ENCODE data around the gene STARD13. TPM values are rescaled to one million over a fixed set of nuclear protein-coding genes. Genes with fewer than 3 reads are reported as not detected.

Gene STARD13
- total RNA-seq, 1 experiment from 2014 or later: 35.1 TPM

GRCh38 chr13:33316890-33317289 is 31.3 kb upstream of the STARD13 start:
- peaks cover 4% of the 10 kb centered on the region; the same call in 1 of the 2 replicates for H3K9me3 ChIP-seq (replicated peaks)
- no peak overlapping the region for H3K4me3 ChIP-seq
- no peak for DNase-seq
- no peaks in the 10 kb centered on the region for H3K27me3 ChIP-seq
- peaks cover 4% of the 10 kb centered on the region for H3K4me1 ChIP-seq
- H3K27ac ChIP-seq: no peak overlapping the region
- H3K36me3 ChIP-seq: peaks cover 2% of the 10 kb centered on the region; the same call in 1 of the 2 replicates

GRCh38 chr13:33313504-33313903 is 27.9 kb upstream of the STARD13 start:
- H3K9me3 ChIP-seq (replicated peaks): no peaks in the 10 kb centered on the region; the same call in 1 of the 2 replicates
- H3K4me1 ChIP-seq: no peaks in the 10 kb centered on the region; the same call in 1 of the 2 replicates
- H3K27ac ChIP-seq: no peak overlapping the region
- H3K27me3 ChIP-seq: no peaks in the 10 kb centered on the region
- H3K4me3 ChIP-seq: no peak overlapping the region
- no peak for DNase-seq
- H3K36me3 ChIP-seq: peaks cover 6% of the 10 kb centered on the region; the same call in 1 of the 2 replicates

GRCh38 chr13:33312861-33313212 is 27.3 kb upstream of the STARD13 start:
- H3K27ac ChIP-seq: no peak overlapping the region
- no peaks in the 10 kb centered on the region for H3K27me3 ChIP-seq
- no peaks in the 10 kb centered on the region for H3K9me3 ChIP-seq (replicated peaks)
- H3K4me3 ChIP-seq: no peak overlapping the region
- DNase-seq: no peak
- H3K4me1 ChIP-seq: no peaks in the 10 kb centered on the region; the same call in 1 of the 2 replicates
- H3K36me3 ChIP-seq: peaks cover 8% of the 10 kb centered on the region

GRCh38 chr13:33312150-33312860 is 26.8 kb upstream of the STARD13 start:
- Histone ChIP-seq H3K27me3 (no peaks in the 10 kb centered on the region), H3K9me3 (replicated peaks) (0 out of 2 replicates have a peak, but pooled peaks cover under 1% of the 10 kb centered on the region), H3K4me3 (no peak overlapping the region), H3K27ac (no peak overlapping the region), H3K36me3 (peaks cover 13% of the 10 kb centered on the region), H3K4me1 (no peaks in the 10 kb centered on the region; the same call in 1 of the 2 replicates)
- no peak for DNase-seq

GRCh38 chr13:33311040-33311439 is 25.5 kb upstream of the STARD13 start:
- no peaks in the 10 kb centered on the region for H3K4me1 ChIP-seq
- H3K36me3 ChIP-seq: peaks cover 14% of the 10 kb centered on the region
- no peak for DNase-seq
- 0 out of 2 replicates have a peak, but pooled peaks cover 4% of the 10 kb centered on the region for H3K9me3 ChIP-seq (replicated peaks)
- H3K4me3 ChIP-seq: no peak overlapping the region
- no peaks in the 10 kb centered on the region for H3K27me3 ChIP-seq
- H3K27ac ChIP-seq: no peak overlapping the region

- no peaks in the 10 kb centered on the region for H3K4me1 ChIP-seq
- no peak overlapping the region for H3K27ac ChIP-seq
- 0 out of 2 replicates have a peak, but pooled peaks cover 4% of the 10 kb centered on the region for H3K9me3 ChIP-seq (replicated peaks)
- H3K4me3 ChIP-seq: no peak overlapping the region
- peaks cover 14% of the 10 kb centered on the region for H3K36me3 ChIP-seq
- no peak for DNase-seq
- no peaks in the 10 kb centered on the region for H3K27me3 ChIP-seq
These were observed 24.9 kb upstream of the STARD13 start for GRCh38 chr13:33310245-33311038.

GRCh38 chr13:33308863-33309262 is 23.3 kb upstream of the STARD13 start:
- Histone ChIP-seq H3K27me3 (no peaks in the 10 kb centered on the region), H3K36me3 (peaks cover 14% of the 10 kb centered on the region), H3K4me1 (no peaks in the 10 kb centered on the region), H3K4me3 (no peak overlapping the region), H3K27ac (no peak overlapping the region), H3K9me3 (replicated peaks) (peaks cover 4% of the 10 kb centered on the region; the same call in 1 of the 2 replicates)
- DNase-seq: no peak

- Histone ChIP-seq H3K4me3 (no peak overlapping the region), H3K27ac (no peak overlapping the region), H3K9me3 (replicated peaks) (peaks cover 4% of the 10 kb centered on the region; the same call in 1 of the 2 replicates), H3K36me3 (peaks cover 14% of the 10 kb centered on the region), H3K27me3 (no peaks in the 10 kb centered on the region), H3K4me1 (no peaks in the 10 kb centered on the region)
- DNase-seq: no peak
These were observed 22.3 kb upstream of the STARD13 start for GRCh38 chr13:33307843-33308242.

GRCh38 chr13:33303855-33304597 is 18.5 kb upstream of the STARD13 start:
- no peaks in the 10 kb centered on the region for H3K27me3 ChIP-seq
- H3K9me3 ChIP-seq (replicated peaks): peaks cover 4% of the 10 kb centered on the region; the same call in 1 of the 2 replicates
- H3K27ac ChIP-seq: no peak overlapping the region
- no peaks in the 10 kb centered on the region for H3K4me1 ChIP-seq
- no peak for DNase-seq
- peaks cover 15% of the 10 kb centered on the region for H3K36me3 ChIP-seq
- H3K4me3 ChIP-seq: no peak overlapping the region

- Histone ChIP-seq H3K4me3 (no peak overlapping the region), H3K27ac (no peak overlapping the region), H3K9me3 (replicated peaks) (no peaks in the 10 kb centered on the region; the same call in 1 of the 2 replicates), H3K4me1 (no peaks in the 10 kb centered on the region), H3K27me3 (no peaks in the 10 kb centered on the region), H3K36me3 (peaks cover 11% of the 10 kb centered on the region)
- no peak for DNase-seq
These were observed 14.1 kb upstream of the STARD13 start for GRCh38 chr13:33299626-33300025.

GRCh38 chr13:33296793-33297425 is 11.4 kb upstream of the STARD13 start:
- DNase-seq: no peak
- no peaks in the 10 kb centered on the region for H3K9me3 ChIP-seq (replicated peaks)
- no peak overlapping the region for H3K4me3 ChIP-seq
- peaks cover 12% of the 10 kb centered on the region; the same call in 1 of the 2 replicates for H3K36me3 ChIP-seq
- H3K27me3 ChIP-seq: no peaks in the 10 kb centered on the region
- no peak overlapping the region for H3K27ac ChIP-seq
- no peaks in the 10 kb centered on the region for H3K4me1 ChIP-seq

- Histone ChIP-seq H3K36me3 (peaks cover 12% of the 10 kb centered on the region), H3K9me3 (replicated peaks) (no peaks in the 10 kb centered on the region), H3K27me3 (no peaks in the 10 kb centered on the region), H3K4me3 (no peak overlapping the region), H3K27ac (no peak overlapping the region), H3K4me1 (no peaks in the 10 kb centered on the region)
- DNase-seq: no peak
These were observed 7.2 kb upstream of the STARD13 start for GRCh38 chr13:33292712-33293111.

- no peak overlapping the region for H3K27ac ChIP-seq
These were observed 4.9 kb upstream of the STARD13 start for GRCh38 chr13:33290421-33290965.

GRCh38 chr13:33289966-33290365 is 4.4 kb upstream of the STARD13 start:
- Histone ChIP-seq H3K4me3 (no peak overlapping the region), H3K36me3 (peaks cover 10% of the 10 kb centered on the region), H3K9me3 (replicated peaks) (no peaks in the 10 kb centered on the region), H3K27me3 (no peaks in the 10 kb centered on the region), H3K27ac (no peak overlapping the region), H3K4me1 (peaks cover 5% of the 10 kb centered on the region)
- no peak for DNase-seq

More at GRCh38 chr13:33290421-33290965, 4.9 kb upstream of the STARD13 start:
- Histone ChIP-seq H3K27me3 (no peaks in the 10 kb centered on the region), H3K4me3 (no peak overlapping the region), H3K4me1 (peaks cover 5% of the 10 kb centered on the region), H3K36me3 (peaks cover 12% of the 10 kb centered on the region), H3K9me3 (replicated peaks) (no peaks in the 10 kb centered on the region)
- DNase-seq: no peak

Measured in SJCRH30 (cell line).